GM19397 (cell line): ENCODE results near the gene ADRA2A.
A peak's percentile ranks its signal among the peaks of the same experiment; 100 is the strongest.

Experiments used
- ATAC-seq: cut with Tn5 transposase; IDR thresholded peaks from one replicate; pipeline ENCODE4 v1.9.1; 2021; ENCODE audit warnings: mild to moderate bottlenecking, moderate library complexity; ENCODE audit not compliant: unreplicated experiment

Gene ADRA2A

GRCh38 chr10:111076682-111077478 is at the start of gene ADRA2A:
ADRA2A (plus strand) TSS chr10:111077029; CDS start chr10:111077997, 968 bp downstream.
- ATAC-seq: no peak

- ATAC-seq: no peak
Measured at GRCh38 chr10:111030042-111030750, 46.6 kb upstream of the ADRA2A start.

- no peak for ATAC-seq
Measured at GRCh38 chr10:111034598-111035310, 42.1 kb upstream of the ADRA2A start.

GRCh38 chr10:111035542-111035941 is 41.3 kb upstream of the ADRA2A start:
- ATAC-seq: no peak

GRCh38 chr10:111037858-111038257 is 39.0 kb upstream of the ADRA2A start:
- no peak for ATAC-seq

- ATAC-seq: no peak
Measured at GRCh38 chr10:111039522-111039921, 37.3 kb upstream of the ADRA2A start.

GRCh38 chr10:111057006-111057405 is 19.8 kb upstream of the ADRA2A start:
- ATAC-seq: no peak

- no peak for ATAC-seq
Measured at GRCh38 chr10:111063471-111063870, 13.4 kb upstream of the ADRA2A start.

- no peak for ATAC-seq
Measured at GRCh38 chr10:111072232-111072631, 4.6 kb upstream of the ADRA2A start.

GRCh38 chr10:111075577-111076185 is 1.1 kb upstream of the ADRA2A start:
- ATAC-seq: no peak

- ATAC-seq: peak; percentile 81
Measured at GRCh38 chr10:111076191-111076681, 593 bp upstream of the ADRA2A start.

- ATAC-seq: no peak
Measured at GRCh38 chr10:111077479-111077784, 603 bp downstream of the ADRA2A start.

- no peak for ATAC-seq
Measured at GRCh38 chr10:111077785-111078504, 1.1 kb downstream of the ADRA2A start.

GRCh38 chr10:111078505-111079185 is 1.8 kb downstream of the ADRA2A start:
- ATAC-seq: no peak

- ATAC-seq: no peak
Measured at GRCh38 chr10:111079241-111079760, 2.5 kb downstream of the ADRA2A start.

- no peak for ATAC-seq
Measured at GRCh38 chr10:111079781-111080180, 3.0 kb downstream of the ADRA2A start.

GRCh38 chr10:111080224-111080623 is 3.4 kb downstream of the ADRA2A start:
- no peak for ATAC-seq

- no peak for ATAC-seq
Measured at GRCh38 chr10:111081595-111081994, 4.8 kb downstream of the ADRA2A start.

- no peak for ATAC-seq
Measured at GRCh38 chr10:111082102-111082975, 5.5 kb downstream of the ADRA2A start.
